Measurements from ENCODE around the gene CDC25B.

Gene CDC25B

DNA sequence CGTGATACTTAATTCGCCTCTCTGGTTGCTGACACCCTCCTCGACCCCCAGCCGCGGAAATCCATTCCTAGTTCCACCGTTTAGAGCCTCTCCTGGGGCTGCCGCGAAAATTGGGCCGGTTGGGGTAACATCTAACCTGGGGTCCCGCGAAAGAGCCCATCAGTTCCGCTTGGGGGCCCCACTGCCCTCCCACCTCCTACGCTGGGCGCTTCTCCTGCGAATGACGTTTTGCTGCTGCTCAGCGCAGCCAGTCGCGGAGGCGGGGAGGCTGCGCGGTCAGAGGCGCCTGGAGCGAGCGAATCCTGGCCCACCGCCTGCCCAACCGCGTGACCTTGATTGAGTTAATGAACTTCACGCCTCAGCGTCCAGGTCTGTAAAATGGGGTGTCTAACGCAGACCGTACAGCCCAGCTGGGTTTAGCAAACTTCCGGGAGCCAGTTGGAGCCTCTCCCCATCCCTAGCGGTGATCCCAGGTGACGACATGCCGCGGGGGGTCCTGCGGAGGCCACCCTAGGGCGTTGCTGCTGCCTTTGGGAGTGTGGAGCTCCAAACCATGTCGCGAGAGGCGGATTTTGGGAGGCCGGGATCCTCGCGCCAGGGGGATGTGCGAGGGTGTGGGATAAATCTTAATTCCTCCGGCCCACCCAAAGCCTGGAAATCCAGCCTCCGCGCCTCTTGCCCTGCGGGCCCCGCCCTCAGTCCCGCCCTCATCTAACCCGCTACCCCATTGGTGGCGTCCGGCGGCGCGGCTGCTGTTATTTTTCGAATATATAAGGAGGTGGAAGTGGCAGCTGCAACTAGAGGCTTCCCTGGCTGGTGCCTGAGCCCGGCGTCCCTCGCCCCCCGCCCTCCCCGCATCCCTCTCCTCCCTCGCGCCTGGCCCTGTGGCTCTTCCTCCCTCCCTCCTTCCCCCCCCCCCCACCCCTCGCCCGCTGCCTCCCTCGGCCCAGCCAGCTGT lies at the start of gene CDC25B:
Gene CDC25B, plus strand, starts transcription at position 800 of the 958 bp plus-strand sequence. CDS start 222 bp downstream, outside the sequence.
- DNase-seq = peak; percentile 91

DNA sequence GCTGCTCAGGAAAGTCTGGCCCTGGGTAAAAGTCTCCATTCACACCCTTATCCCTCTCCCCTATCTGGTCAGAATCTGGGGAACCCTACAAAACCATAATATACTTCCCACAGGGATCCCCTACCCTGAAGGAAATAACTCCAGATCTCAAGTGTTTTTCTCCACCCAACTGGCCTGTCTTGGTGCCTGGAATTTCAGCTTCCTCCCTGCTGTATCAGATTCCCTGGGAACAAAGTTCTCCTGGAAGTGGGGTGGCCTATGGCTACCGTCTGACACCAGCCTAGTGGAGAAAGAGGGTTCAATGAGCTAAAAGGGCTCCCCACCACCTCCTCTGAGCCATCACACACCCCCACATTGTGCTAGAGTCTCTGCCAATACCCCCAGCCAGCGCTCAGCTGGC lies 48.6 kb upstream of the CDC25B start:
- DNase-seq = no peak

DNA sequence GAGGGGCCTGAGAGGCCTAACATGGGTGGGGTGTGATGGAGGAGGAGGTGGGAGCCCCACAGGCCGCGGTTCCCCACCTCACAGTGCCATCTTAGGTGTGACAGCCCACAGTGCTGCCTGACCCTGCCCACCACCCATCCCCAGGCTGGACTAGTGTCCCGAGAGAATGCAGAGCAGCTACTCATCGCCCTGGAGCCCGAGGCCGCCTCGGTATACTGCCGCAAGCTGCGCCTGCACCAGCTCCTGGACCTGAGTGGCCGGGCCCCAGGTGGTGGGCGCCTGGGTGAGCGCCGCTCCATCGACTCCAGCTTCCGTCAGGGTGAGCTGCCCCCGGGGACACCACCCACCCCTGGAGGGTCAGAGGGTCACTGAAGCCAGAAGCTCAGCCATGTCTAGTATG lies 48.0 kb upstream of the CDC25B start:
- no peak for DNase-seq

GRCh38 chr20:3749087-3749688 lies 46.9 kb upstream of the CDC25B start:
- no peak for DNase-seq

DNA sequence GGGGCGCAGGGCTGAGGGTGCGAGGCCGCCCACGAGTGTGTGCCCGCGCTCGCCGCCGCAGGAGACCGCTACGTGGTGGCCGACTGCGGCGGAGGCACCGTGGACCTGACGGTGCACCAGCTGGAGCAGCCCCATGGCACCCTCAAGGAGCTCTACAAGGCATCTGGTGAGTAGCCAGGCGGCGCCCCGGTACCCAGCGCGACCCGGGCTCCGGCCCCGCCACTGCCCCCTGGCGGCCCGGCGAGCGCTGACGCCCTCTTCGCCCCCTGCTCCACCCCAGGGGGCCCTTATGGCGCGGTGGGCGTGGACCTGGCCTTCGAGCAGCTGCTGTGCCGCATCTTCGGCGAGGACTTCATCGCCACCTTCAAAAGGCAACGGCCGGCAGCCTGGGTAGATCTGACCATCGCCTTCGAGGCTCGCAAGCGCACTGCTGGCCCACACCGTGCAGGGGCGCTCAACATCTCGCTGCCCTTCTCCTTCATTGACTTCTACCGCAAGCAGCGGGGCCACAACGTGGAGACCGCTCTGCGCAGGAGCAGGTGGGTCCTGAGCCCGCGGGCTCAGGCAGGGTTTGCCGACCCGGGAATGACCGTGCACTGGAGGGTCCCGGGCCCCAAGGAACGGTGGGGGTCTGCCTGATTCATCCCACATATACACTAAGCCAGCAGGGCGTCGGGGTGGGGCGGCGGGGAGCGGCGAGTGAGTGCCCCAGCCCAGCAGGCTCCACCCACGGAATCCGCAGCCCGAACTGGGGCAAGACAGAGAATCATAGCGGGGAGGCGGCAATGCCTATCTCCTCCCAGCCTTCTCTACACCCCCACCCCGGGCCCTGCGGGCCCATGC lies 46.2 kb upstream of the CDC25B start:
- DNase-seq = peak; percentile 30

GRCh38 chr20:3751305-3751674 lies 44.8 kb upstream of the CDC25B start:
- DNase-seq = no peak

- DNase-seq = peak; percentile 72
Observed at GRCh38 chr20:3751675-3752385, 44.3 kb upstream of the CDC25B start.

GRCh38 chr20:3752386-3752759 lies 43.7 kb upstream of the CDC25B start:
- DNase-seq = no peak

GRCh38 chr20:3753098-3753497 lies 43.0 kb upstream of the CDC25B start:
- DNase-seq = peak; percentile 72

DNA sequence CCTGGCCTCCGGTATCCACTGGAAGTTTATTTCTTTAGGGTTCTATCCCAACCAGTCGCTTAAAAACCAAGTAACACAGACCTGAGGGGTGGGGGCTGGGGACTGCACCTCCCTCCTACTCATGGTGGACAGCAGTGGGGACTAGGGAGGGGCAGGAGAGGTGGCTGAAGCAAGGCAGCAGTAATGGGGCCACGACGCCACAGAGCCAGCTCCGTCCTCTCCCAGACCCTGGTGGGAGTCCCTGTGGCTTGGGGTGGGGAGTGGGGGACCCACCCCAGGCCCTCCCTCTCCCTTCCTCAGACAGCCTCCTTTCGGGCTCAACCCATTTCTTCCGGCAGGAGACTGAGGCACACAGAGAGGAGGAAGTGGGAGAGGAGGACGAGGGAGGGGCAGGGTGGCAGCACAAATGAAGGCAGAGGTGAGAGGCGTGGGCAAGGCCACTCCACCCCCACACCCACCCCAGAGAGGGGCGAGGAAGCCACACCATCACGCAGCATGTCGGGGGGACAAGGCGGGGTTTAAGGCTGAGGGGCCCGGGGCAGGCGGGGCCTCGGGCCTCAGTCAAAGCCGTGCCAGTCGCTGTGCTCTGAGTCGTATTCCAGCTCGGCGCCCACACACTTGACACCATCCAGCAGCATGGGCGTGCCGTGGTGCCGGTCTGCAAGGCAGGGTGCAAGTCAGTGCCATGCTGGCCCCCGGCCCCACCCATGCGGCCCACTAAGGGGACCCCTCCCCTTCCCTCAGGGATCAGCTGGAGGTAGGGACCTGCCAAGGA lies 42.4 kb upstream of the CDC25B start:
- no peak for DNase-seq

DNA sequence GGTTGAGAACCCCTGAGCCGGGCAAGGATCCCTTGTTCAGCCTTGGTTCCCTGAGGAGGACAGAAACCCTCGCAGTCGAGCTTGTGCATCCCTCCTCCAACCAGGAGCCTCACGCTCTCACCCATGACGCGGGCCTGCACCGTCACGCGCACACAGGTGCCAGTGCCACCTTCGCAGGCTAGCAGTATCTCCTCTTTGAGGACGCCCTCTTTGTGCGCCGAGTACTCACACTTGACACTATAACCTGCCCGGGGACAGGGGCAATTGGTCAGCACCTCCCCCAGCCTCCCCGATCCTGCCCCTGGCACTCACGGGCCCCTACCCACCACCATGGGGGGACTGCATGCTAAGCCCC lies 41.9 kb upstream of the CDC25B start:
- DNase-seq = no peak

- DNase-seq = no peak
Observed at GRCh38 chr20:3755269-3755668, 40.8 kb upstream of the CDC25B start.

DNA sequence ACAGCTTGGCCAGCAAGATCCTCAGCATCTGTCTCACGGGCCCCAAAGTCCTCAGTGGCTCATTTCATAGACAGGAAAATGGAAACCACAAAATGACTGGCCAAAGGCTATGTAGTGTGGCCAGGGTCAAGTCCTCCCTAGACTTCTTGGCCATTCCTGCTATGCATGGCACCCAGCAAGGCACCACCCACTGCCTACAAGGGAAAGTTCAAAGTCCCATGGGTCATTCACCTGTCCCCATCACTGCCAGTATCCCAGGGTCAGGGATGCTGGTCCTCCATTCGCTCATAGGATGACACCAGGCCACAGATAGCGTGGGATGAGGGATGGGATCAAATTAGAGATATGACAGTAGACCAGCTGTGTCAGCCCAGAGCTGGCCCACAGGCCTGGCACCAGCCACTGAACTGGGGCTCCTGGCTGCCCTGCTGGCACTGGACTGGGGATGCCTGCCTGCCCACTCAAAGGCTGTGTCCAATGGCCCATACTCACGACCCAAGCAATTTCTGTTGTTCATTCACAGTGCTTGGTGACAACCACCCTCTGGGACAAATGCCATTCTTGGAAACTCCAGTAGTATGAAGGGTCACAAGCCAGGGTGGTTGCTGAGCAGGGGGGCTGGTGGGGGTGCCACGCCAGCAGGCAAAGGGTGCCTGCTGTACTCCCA lies 40.2 kb upstream of the CDC25B start:
- DNase-seq = no peak

GRCh38 chr20:3757268-3757667 lies 38.8 kb upstream of the CDC25B start:
- no peak for DNase-seq

DNA sequence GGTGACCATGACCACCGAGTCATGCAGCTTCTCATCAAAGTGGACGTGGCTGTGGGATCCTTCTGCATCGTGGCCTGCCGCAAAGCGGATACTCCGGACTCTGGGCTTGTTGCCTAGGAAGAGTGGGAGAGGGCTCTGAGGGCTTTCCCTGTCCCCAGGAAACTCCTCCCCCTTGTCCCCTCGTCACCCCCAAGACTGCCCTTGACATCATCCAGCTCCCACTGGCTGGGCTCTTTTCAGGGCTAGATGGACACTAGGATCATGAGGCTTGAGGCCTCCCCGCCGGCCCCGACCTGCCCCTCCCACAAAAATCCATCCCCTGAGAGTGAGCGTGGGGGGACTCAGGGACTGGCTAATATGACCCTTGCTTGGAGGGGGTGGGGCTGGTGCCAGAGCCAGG lies 37.5 kb upstream of the CDC25B start:
- DNase-seq = no peak

DNA sequence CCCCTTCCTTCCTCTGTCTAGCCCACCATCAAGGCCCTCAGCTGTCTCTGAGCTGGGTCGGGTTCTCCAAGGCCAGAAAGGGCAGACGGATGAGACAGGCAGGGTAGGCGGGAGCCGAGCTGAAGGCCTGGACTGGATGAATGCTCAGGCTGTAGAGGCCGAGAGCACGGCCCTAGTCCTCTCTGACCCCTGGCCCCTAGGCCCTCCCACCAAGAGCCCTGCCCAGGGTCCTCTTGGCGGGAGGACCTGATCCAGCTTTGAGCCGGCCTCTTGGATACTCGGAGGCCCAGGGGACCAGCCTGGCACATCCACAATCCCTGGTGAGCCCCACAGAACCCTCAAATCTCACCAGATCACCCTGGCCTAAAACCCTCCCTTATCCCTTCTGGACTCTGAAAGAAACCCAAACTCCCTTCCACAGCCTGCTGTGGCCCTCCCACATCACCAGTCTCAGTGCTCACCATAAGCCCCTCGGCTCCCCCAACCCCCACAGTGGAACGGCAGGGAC lies 36.7 kb upstream of the CDC25B start:
- DNase-seq = no peak

GRCh38 chr20:3759884-3760283 lies 36.2 kb upstream of the CDC25B start:
- DNase-seq = no peak

DNA sequence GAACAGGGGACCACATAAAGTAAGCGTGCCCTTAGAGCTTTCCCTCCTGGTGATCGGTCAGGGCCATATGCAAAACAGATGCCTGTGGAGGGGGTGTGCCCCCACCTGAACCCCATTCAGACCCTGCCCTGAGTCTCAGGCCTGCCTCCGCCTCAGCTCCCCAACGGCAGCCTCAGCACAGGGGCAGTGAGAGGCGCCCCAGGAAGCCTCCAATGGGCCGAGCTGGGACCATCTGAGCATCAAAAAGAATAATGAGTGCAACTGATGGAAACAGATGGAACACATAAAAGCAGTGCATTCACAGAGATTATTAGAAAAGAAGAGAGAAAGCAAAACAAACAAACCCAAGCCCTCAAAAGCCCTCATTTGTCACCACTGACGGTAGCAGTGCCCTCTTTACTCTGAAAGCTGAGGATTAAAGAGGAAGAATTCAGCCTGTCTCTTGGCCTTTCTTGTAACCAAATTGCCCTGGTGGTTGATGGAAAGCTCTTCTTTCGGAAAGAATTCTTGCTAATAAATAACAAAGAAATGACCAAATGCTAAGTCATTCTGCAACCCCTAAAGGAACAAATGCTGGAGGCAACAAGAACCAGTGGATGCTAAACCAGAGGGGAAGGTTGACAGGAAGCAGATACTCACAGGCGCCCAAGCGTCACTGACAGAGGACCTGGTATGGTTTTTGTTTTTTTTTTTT lies 35.3 kb upstream of the CDC25B start:
- no peak for DNase-seq

DNA sequence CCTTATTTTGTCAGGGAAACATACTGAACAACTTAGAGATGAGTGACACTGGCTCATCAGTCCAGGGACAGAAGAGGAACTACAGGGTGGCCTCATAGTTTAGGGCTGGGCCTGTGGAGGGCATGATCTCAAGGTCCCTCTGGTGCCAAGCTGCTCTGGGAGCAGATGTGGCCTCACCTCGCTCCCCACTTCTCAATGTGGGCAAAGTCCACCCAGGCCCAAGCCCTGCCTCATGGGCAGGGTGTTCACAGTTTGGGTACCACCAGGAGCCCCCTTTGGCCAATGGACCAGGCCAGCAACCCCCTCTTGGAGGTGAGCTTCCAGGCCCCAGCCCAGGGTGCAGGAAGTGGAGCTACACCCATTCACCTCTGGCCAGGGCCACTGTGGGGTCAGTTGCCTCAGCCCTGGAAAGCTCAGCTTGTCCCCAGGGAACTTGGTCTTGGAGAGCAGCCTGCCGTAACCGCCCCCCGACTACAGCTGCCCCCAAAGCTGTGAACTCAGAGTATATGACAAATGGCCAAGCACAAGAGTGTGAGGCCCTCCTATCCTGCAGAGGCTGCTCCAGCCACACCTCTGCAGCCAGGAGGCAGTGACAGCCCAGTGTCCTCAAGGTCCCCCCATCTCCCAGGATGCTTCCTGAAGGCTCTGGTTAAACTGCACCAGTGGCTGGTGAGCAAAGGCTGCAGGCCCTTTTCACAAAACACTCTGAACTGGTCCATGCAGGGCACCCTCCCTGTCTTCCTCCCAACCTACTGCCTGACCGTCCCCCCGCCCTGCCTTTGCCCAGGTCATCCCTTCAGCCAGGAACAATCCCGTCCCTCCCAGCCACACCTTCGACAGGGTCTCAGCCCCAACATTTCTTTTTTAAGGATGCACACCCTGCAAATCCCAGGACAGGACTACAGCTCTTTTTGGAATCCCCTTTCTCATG lies 32.2 kb upstream of the CDC25B start:
- DNase-seq = no peak

- no peak for DNase-seq
Observed at GRCh38 chr20:3764659-3765058, 31.5 kb upstream of the CDC25B start.

All from CD4-positive, alpha-beta T cell treated with Interleukin-21 for 1 hour (primary cell).